Body of pancreas (tissue), 4 donors: ENCODE measurements around the gene SPINT1. TPM values are rescaled to one million over a fixed set of nuclear protein-coding genes. Genes with fewer than 3 reads are reported as not detected.

Source experiments
- ATAC-seq: fragments of 150-250 bp; one replicate; pipeline ENCODE4 v1.9.1; 2016
- DNase-seq, 4 donors: peaks; one replicate each; pipeline ENCODE4 v3.0.0-alpha.2; 2019
- H3K27ac ChIP-seq, 4 donors: fragments of 200-600 bp; sonication (generic); 1 replicate in 3 of 4; 2 replicates in 1 of 4; pipeline versions ENCODE4 v1.5.1 to v1.6.1; 2016 to 2019; ENCODE audit warnings: mild to moderate bottlenecking in 1 of 4, mixed read lengths in 1 of 4, moderate library complexity in 1 of 4
- H3K27me3 ChIP-seq, 2 donors: fragments of 200-600 bp; sonication (generic); one replicate each; pipeline ENCODE4 v1.6.0; 2016; ENCODE audit warnings: mild to moderate bottlenecking in 1 of 2
- H3K36me3 ChIP-seq, 2 donors: fragments of 200-600 bp; sonication (generic); replicated peaks in 1 of 2; 2 replicates each; pipeline ENCODE4 v1.5.1; 2016; ENCODE audit warnings: low read depth in 2 of 2; ENCODE audit not compliant: insufficient read depth in 1 of 2
- H3K4me1 ChIP-seq: fragments of 200-600 bp; sonication (generic); one replicate; pipeline ENCODE4 v1.6.0; 2016
- H3K4me3 ChIP-seq, 2 donors: fragments of 200-600 bp; sonication (generic); 1 replicate in 1 of 2; 2 replicates in 1 of 2; pipeline ENCODE4 v1.5.1; 2016 to 2019
- H3K9me3 ChIP-seq, 3 donors: fragments of 200-600 bp; sonication (generic); 1 replicate in 2 of 3; 2 replicates in 1 of 3; pipeline ENCODE4 v1.5.1; 2016
- CTCF ChIP-seq, 7 experiments: fragments of 450-650 bp in 4 of 7; fragments of 200-600 bp in 3 of 7; sonication (generic) in 3 of 7; IDR thresholded peaks; one replicate each; pipeline ENCODE4 v1.5.1; 2016 to 2019; ENCODE audit warnings: antibody characterized with exemption in 7 of 7
- POLR2A ChIP-seq, 3 donors: fragments of 450-650 bp; IDR thresholded peaks; one replicate each; pipeline ENCODE4 v1.6.1; 2016; ENCODE audit warnings: antibody characterized with exemption in 3 of 3, mild to moderate bottlenecking in 2 of 3
- WGBS, 2 donors: methylation state at CpG; one replicate each; pipeline ENCODE4 v1.1.5; 2017; 5-methylcytosine and 5-hydroxymethylcytosine counted together
- intact Hi-C: fragments of 100-400 bp; cut with DNase I; formaldehyde crosslinking; loops from one replicate; pipeline ENCODE4 v1.15.1; 2023
- total RNA-seq, 2 donors: library from RNA; depleted of rRNA; stranded (reverse); fragments of >200 nt; gene quantifications; one replicate each; pipeline ENCODE4 v1.1.0, GENCODE V29; 2016

The SPINT1 gene
- total RNA-seq, 2 donors from 2014 or later = 110 to 134 TPM

GRCh38 chr15:40891810-40892446 lies 48.1 kb downstream of the SPINT1 start:
- peak overlapping the region in 3 of 4 donors; percentile 35 to 38 (median 36) for H3K27ac ChIP-seq
- TF ChIP-seq CTCF (IDR thresholded peaks at IDR 0.05) = peak; percentile 69 to 84 (median 77)
- no peak for TF ChIP-seq POLR2A (IDR thresholded peaks at IDR 0.05)
- H3K27me3 ChIP-seq = no peaks in the 10 kb centered on the region
- H3K4me3 ChIP-seq = no peak overlapping the region
- H3K36me3 ChIP-seq = no peaks in the 10 kb centered on the region
- intact Hi-C loops = loop anchor here (5.0 kb wide), 1 partner anchor 35 kb away; no protein-coding TSS in a partner anchor
- H3K4me1 ChIP-seq = peaks cover 30% of the 10 kb centered on the region
- 3 to 5% methylated on average over 4 of the region's 4 CpGs for WGBS, 2 donors
- ATAC-seq = peak; percentile 38
- DNase-seq = peak; percentile 68 to 77 (median 70)
- H3K9me3 ChIP-seq = no peaks in the 10 kb centered on the region

GRCh38 chr15:40892447-40893012 lies 48.7 kb downstream of the SPINT1 start:
- Histone ChIP-seq H3K36me3 (no peaks in the 10 kb centered on the region), H3K4me3 (no peak overlapping the region), H3K27me3 (no peaks in the 10 kb centered on the region), H3K27ac (no peak overlapping the region), H3K4me1 (peaks cover 32% of the 10 kb centered on the region), H3K9me3 (no peaks in the 10 kb centered on the region)
- no peak for TF ChIP-seq CTCF (IDR thresholded peaks at IDR 0.05)
- ATAC-seq (no peak), DNase-seq (no peak)
- intact Hi-C loops = loop anchor here (5.0 kb wide), 1 partner anchor 35 kb away; no protein-coding TSS in a partner anchor
- 70 to 75% methylated on average over 1 to 2 of the region's 2 CpGs for WGBS, 2 donors

- 64 to 68% methylated on average over 16 to 22 of the region's 22 CpGs for WGBS, 2 donors
- ATAC-seq (no peak), DNase-seq (peak in 1 of 4 donors; percentile 19)
- no peak for TF ChIP-seq POLR2A (IDR thresholded peaks at IDR 0.05)
- no peak for TF ChIP-seq CTCF (IDR thresholded peaks at IDR 0.05)
- no peaks in the 10 kb centered on the region for H3K36me3 ChIP-seq
- H3K4me1 ChIP-seq = peaks cover 32% of the 10 kb centered on the region
- H3K9me3 ChIP-seq = no peaks in the 10 kb centered on the region
- no peaks in the 10 kb centered on the region for H3K27me3 ChIP-seq
- H3K4me3 ChIP-seq = no peak overlapping the region
- peak overlapping the region in 1 of 4 donors; percentile 87 for H3K27ac ChIP-seq
- intact Hi-C loops = loop anchor here (5.0 kb wide), 1 partner anchor 36 kb away; no protein-coding TSS in a partner anchor
Observed at GRCh38 chr15:40893019-40893670, 49.3 kb downstream of the SPINT1 start.

GRCh38 chr15:40893733-40894680 lies 50.2 kb downstream of the SPINT1 start, which contains the start of gene VPS18:
VPS18 (plus strand) TSS chr15:40894450; CDS start chr15:40894769, 319 bp downstream.
- peak; percentile 98 for ATAC-seq
- Histone ChIP-seq H3K4me1 (peaks cover 32% of the 10 kb centered on the region), H3K27me3 (no peaks in the 10 kb centered on the region), H3K36me3 (peaks cover 0 to 5% of the 10 kb centered on the region in 2 donors), H3K4me3 (peak within 1 kb of the TSS; percentile 76 to 82), H3K27ac (peak within 1 kb of the TSS; percentile 82 to 94 (median 88)), H3K9me3 (no peaks in the 10 kb centered on the region)
- WGBS, 2 donors = 0 to 3% methylated on average over 19 to 55 of the region's 55 CpGs
- DNase-seq = peak; percentile 98 to 99 (median 99)
- TF ChIP-seq CTCF (IDR thresholded peaks at IDR 0.05) (peak; percentile 97 to 99 (median 99)), POLR2A (IDR thresholded peaks at IDR 0.05) (peak; percentile 70 to 85 (median 81))
- intact Hi-C loops = loop anchor here (5.0 kb wide), 1 partner anchor 37 kb away; no protein-coding TSS in a partner anchor
